Measurements from ENCODE around the gene SORCS1. TPM values are rescaled to one million over a fixed set of nuclear protein-coding genes. Genes with fewer than 3 reads are reported as not detected.

The SORCS1 gene
- polyA plus RNA-seq, 3 donors, result 0.09 TPM; not detected in 2

DNA sequence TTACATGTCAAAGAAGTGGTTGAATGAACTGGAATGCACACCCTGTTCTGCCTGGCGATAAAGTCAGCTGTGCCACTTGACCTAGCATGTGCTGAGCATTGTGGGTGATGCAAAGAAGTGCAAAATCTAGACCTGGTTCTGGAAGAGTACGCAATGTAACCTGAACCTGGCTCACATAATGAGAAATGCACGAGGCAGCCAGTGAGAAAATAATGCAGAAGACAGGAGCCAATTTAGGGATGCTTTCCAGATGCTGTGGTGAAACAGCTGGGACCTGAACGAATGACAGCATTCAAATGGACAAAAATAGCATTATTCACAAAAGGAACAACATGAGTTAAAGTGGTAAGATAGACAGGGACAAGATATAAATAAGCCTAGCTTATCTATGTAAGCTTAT, 402.6 kb downstream of the SORCS1 start:
- Mint-ChIP-seq H3K27ac (no peak overlapping the region), H3K4me3 (no peak overlapping the region), H3K27me3 (ENCODE audit: low read depth in 3 of 3) (peaks cover 0 to 3% (median 1%) of the 10 kb centered on the region in 3 donors), H3K9me3 (peaks cover 0 to 8% (median 4%) of the 10 kb centered on the region in 7 donors), H3K4me1 (no peaks in the 10 kb centered on the region), H3K36me3 (no peaks in the 10 kb centered on the region)
- DNase-seq, result no peak
- WGBS (ENCODE audit: insufficient coverage), result 86% methylated on average over 3 of the region's 4 CpGs
- Histone ChIP-seq H3K9ac (ENCODE audit: insufficient read depth, low read length, poor library complexity, severe bottlenecking) (no peak overlapping the region), H4K20me1 (ENCODE audit: insufficient read depth, low read length) (no peaks in the 10 kb centered on the region), H2AFZ (ENCODE audit: insufficient read depth, low read depth, low read length, poor library complexity, severe bottlenecking) (no peak overlapping the region), H3K27ac (ENCODE audit: low read depth in 1 of 2, low read length in 2 of 2) (no peak overlapping the region), H3K36me3 (replicated peaks in 1 of 2; ENCODE audit: control insufficient read depth in 1 of 2, insufficient read depth in 2 of 2, low read length in 2 of 2) (no peaks in the 10 kb centered on the region), H3K79me2 (ENCODE audit: insufficient read depth, low read length) (no peaks in the 10 kb centered on the region), H3K4me1 (ENCODE audit: control insufficient read depth in 1 of 2, insufficient read depth in 2 of 2, low read length in 2 of 2) (no peaks in the 10 kb centered on the region), H3K27me3 (ENCODE audit: control insufficient read depth in 2 of 2, insufficient read depth in 2 of 2, low read length in 2 of 2) (no peaks in the 10 kb centered on the region), H3K4me2 (replicated peaks; ENCODE audit: extremely low read depth, low read length, poor library complexity, severe bottlenecking) (no peak overlapping the region), H3K9me3 (replicated peaks in 1 of 2; ENCODE audit: control insufficient read depth in 1 of 2, insufficient read depth in 1 of 2, low read length in 2 of 2) (peaks cover 3 to 6% of the 10 kb centered on the region in 2 donors), H3K4me3 (replicated peaks in 1 of 3; ENCODE audit: low read depth in 2 of 3, low read length in 3 of 3) (no peak overlapping the region)
- intact Hi-C loops (cut with micrococcal nuclease), result no loop called here
- TF ChIP-seq CTCF (IDR thresholded peaks at IDR 0.05), result no peak

GRCh38 chr10:106757521-106757920, 407.0 kb downstream of the SORCS1 start:
- intact Hi-C loops (cut with micrococcal nuclease), result no loop called here
- no peak overlapping the region for H3K4me3 ChIP-seq (replicated peaks in 1 of 3; ENCODE audit: low read depth in 2 of 3, low read length in 3 of 3)
- H4K20me1 ChIP-seq (ENCODE audit: insufficient read depth, low read length), result no peaks in the 10 kb centered on the region
- Mint-ChIP-seq H3K36me3 (no peaks in the 10 kb centered on the region), H3K4me3 (no peak overlapping the region), H3K27ac (no peak overlapping the region), H3K9me3 (peaks cover 3 to 17% (median 12%) of the 10 kb centered on the region in 7 donors), H3K27me3 (ENCODE audit: low read depth in 3 of 3) (no peaks in the 10 kb centered on the region), H3K4me1 (peaks cover 2% of the 10 kb centered on the region)
- H3K36me3 ChIP-seq (replicated peaks in 1 of 2; ENCODE audit: control insufficient read depth in 1 of 2, insufficient read depth in 2 of 2, low read length in 2 of 2), result no peaks in the 10 kb centered on the region
- H3K27me3 ChIP-seq (ENCODE audit: control insufficient read depth in 2 of 2, insufficient read depth in 2 of 2, low read length in 2 of 2), result no peaks in the 10 kb centered on the region
- H3K4me1 ChIP-seq (ENCODE audit: control insufficient read depth in 1 of 2, insufficient read depth in 2 of 2, low read length in 2 of 2), result no peaks in the 10 kb centered on the region
- WGBS (ENCODE audit: insufficient coverage), result 92% methylated on average over 3 of the region's 3 CpGs
- H3K9me3 ChIP-seq (replicated peaks in 1 of 2; ENCODE audit: control insufficient read depth in 1 of 2, insufficient read depth in 1 of 2, low read length in 2 of 2), result peaks cover 10 to 13% of the 10 kb centered on the region in 2 donors
- H3K27ac ChIP-seq (ENCODE audit: low read depth in 1 of 2, low read length in 2 of 2), result no peak overlapping the region
- H3K9ac ChIP-seq (ENCODE audit: insufficient read depth, low read length, poor library complexity, severe bottlenecking), result no peak overlapping the region
- DNase-seq, result no peak
- no peak for TF ChIP-seq CTCF (IDR thresholded peaks at IDR 0.05)
- H3K4me2 ChIP-seq (replicated peaks; ENCODE audit: extremely low read depth, low read length, poor library complexity, severe bottlenecking), result no peak overlapping the region
- H2AFZ ChIP-seq (ENCODE audit: insufficient read depth, low read depth, low read length, poor library complexity, severe bottlenecking), result no peak overlapping the region
- no peaks in the 10 kb centered on the region for H3K79me2 ChIP-seq (ENCODE audit: insufficient read depth, low read length)

Measured in CD14-positive monocyte (primary cell).